ENCODE data around the gene CSN1S1.
"Not testable (repeated sequence)": the region's sequence is repeated elsewhere in the genome, so short reads cannot be mapped to it uniquely, and the experiment has no call there.

The CSN1S1 gene, protein sequence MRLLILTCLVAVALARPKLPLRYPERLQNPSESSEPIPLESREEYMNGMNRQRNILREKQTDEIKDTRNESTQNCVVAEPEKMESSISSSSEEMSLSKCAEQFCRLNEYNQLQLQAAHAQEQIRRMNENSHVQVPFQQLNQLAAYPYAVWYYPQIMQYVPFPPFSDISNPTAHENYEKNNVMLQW

GRCh38 chr4:69930768-69931167 lies at the start of gene CSN1S1:
TSS of gene CSN1S1 (plus strand) at chr4:69931068. CDS start at chr4:69932556, 1,488 bp downstream.
- DNase-seq (ENCODE audit: low read depth), result no peak

GRCh38 chr4:69881173-69881773 lies 49.6 kb upstream of the CSN1S1 start:
- DNase-seq (ENCODE audit: low read depth), result no peak

DNA sequence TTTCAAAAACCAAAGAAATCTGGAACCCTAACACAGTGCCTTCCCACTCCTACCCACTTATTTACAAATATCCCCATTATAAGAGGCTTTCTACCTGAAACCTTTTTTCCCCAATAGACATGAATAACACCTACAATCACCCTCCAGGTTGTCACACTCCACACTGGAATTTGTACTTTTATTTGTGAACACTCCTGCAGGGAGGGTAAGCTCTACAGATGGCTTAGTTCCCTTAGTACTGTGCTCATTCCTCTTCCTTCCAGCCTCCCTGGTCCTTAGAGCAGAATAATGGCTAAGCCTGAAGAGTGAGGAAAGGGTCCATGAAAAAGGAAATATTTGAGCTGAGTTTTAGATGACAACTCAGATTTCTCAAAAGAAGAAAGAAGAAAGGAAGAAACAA lies 48.7 kb upstream of the CSN1S1 start:
- DNase-seq (ENCODE audit: low read depth), result no peak

DNA sequence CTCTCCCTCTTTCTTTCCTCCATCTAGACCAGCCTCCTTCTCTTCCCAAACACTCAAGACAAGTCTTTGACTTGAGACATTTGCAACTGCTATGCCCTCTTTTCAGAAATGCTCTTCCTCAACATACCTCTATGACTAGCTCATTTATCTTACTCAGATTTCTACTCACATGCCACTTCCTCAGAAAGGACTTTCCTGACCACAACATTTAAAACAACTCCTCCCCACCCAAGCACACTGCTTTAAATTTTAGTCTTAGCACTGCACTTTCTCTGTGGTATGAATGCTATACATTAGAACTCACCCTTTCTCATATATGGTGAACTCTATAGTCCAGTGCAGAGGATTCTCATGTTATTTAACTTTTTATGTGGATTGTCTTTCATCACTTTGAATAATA lies 42.5 kb upstream of the CSN1S1 start:
- DNase-seq (ENCODE audit: low read depth), result no peak

DNA sequence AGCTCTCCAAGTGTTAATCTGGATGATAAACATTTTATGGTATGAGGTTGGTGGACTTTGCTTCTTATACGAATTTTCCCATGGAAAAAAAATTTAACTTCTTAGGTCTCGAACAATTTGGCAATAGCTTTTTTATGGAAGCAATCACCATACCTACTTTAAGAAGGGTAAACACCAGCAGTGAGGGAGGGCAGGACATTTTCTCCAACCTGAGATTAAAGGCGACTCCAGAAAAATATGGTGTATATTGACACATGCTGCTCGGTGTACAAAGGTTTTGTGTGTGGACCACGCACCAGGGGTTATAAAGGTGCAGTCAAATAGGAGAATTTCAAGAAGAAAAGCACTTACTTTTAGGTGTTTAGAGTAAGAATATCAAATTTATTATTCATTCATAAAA lies 36.7 kb upstream of the CSN1S1 start:
- no peak for DNase-seq (ENCODE audit: low read depth)

DNA sequence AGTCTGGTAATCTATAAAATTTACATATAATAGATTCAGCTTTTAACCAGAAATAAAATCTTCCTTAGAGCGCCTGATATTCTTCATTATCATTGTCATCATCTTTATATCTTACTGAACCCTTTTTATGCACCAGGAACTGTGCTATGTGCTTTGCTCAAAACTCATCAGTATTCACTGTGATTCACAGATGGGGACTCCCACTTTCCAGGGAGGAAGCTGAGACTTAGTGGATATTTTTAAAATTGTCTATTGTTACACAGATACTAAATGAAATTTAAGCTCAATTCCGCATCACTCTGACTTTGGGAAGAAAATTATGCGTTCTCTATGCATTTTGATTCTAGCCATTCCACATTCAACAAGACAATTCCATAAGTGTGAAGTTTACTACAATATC lies 36.1 kb upstream of the CSN1S1 start:
- DNase-seq (ENCODE audit: low read depth), result no peak

DNA sequence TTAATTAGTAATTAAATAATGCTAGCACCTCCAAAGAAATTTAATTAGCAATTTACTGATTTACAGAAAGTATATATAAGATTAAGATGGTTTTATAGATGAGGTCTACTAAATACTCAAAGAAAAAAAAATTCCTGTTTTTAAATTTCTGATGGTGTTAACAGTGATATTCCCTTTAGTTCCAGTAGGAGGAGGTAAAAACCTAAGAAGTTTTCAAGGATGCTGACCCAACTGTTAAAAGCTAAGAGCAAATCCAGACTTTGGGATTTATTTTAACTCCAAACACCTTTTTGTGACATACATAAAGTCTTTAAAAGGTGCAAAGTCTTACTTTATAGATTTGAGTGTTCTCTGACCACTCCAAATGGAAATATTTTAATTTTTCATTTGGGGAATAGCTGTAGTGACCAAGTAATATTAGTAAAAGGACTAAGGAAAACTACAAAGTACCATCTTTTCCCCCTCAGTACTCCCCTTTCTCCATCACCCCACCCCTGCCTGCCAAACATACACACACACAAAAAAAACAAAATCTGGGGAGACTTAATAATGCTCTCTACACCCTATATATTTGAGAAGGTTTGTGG lies 34.2 kb upstream of the CSN1S1 start:
- DNase-seq (ENCODE audit: low read depth), result no peak

- no peak for DNase-seq (ENCODE audit: low read depth)
These were observed 23.7 kb upstream of the CSN1S1 start for GRCh38 chr4:69907151-69907550.

- DNase-seq (ENCODE audit: low read depth), result no peak
These were observed 21.7 kb upstream of the CSN1S1 start for GRCh38 chr4:69909195-69909594.

GRCh38 chr4:69910016-69910782 lies 20.7 kb upstream of the CSN1S1 start:
- no peak for DNase-seq (ENCODE audit: low read depth)

- DNase-seq (ENCODE audit: low read depth), result no peak
These were observed 10.0 kb upstream of the CSN1S1 start for GRCh38 chr4:69920874-69921273.

- not testable (repeated sequence) for DNase-seq (ENCODE audit: low read depth)
These were observed 7.0 kb upstream of the CSN1S1 start for GRCh38 chr4:69923782-69924410.

DNA sequence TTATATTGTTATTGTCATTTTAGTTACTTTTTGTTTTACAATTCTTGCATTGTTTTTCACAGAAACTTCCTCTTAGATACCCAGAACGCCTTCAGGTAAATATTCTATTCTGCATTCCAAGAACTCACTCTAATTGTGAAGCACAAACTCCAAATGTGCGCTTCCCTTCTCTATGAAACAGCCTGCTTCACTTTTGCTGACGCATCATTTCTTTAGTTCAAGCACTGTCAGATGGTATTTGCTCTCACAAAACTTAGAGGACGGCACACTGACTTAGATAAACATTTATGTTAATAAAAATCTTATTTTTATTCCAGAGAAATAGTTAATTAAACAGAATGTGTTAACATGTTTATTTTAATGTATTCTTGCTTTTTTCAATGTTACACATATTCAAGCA lies 3.3 kb downstream of the CSN1S1 start:
- no peak for DNase-seq (ENCODE audit: low read depth)

DNA sequence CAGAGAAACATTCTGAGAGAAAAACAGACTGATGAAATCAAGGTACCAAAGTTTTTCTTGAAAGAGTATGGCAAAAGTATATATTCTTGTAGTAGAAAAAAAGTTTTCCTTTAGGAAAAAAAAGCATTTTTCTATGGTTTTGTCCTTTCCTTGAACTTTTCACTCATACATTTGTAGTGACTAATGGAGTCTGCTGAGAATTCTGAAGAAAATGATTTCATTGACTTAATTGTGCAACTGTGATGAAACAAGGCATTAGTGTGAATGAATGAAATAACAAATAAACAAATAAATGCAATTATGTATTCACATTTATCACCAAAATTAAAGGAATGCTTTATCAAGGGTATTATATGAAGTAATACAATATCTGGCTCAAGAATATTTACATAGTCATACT lies 5.7 kb downstream of the CSN1S1 start:
- no peak for DNase-seq (ENCODE audit: low read depth)

DNA sequence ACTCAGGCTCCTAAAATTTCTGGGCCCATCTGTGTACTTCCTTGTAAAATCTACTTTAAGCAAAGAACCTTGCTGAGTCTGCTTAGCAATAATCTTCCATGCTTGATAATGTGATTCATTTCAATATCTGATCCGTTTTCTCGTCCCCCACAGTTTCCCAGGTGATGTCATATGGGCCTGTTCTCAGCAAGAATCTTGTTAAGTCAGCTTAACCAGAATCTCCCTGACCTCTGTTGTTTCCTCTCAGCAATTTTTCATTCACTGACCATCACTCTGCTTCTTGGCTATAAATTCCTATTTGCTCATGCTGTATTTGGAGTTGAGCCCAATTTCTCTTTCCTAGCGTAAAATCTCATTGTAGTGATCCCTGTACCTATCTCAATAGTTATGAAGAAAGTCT lies 20.7 kb downstream of the CSN1S1 start:
- DNase-seq (ENCODE audit: low read depth), result no peak

- DNase-seq (ENCODE audit: low read depth), result no peak
These were observed 26.3 kb downstream of the CSN1S1 start for GRCh38 chr4:69957209-69957608.

DNA sequence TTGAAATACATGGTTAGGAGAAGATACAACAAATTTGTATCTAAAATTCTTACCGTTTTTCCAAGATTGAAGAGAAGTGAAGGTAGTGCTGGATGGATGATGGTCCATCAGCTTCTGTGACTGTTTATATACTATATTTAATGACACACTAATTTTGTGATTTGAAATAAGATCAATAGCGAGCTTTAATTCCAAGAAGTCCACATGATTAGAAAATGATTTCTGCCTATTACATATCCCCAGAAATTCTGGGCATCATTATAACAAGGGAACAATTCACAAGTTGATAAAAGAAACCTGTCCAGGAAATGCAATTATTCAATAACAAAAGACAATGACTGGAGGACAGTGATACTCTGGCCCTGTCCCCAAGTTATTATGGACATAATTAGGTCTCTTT lies 34.8 kb downstream of the CSN1S1 start, which contains the start of gene CSN2:
Gene CSN2 (minus strand): TSS at position 101 of the 400 bp plus-strand sequence. CDS start 4,733 bp downstream, outside the sequence.
- no peak for DNase-seq (ENCODE audit: low read depth)

GRCh38 chr4:69970071-69970470 lies 39.2 kb downstream of the CSN1S1 start:
- no peak for DNase-seq (ENCODE audit: low read depth)

DNA sequence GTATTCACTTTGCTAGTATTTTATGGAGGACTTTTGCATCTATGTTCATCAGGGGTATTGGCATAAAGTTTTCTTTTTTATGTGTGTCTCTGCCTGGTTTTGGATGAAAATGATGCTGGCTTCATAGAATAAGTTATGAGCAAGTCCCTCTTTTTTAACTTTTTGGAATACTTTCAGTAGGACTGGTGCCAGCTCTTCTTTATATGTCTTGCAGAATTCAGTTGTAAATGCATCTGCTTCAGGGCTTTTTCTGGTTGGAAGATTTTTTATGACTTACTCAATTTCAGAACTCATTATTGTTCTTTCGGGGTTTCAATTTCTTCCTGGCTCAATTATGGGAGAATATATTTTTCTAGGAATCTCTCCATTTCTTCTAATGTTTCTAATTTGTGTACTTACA lies 43.8 kb downstream of the CSN1S1 start:
- DNase-seq (ENCODE audit: low read depth), result no peak

DNA sequence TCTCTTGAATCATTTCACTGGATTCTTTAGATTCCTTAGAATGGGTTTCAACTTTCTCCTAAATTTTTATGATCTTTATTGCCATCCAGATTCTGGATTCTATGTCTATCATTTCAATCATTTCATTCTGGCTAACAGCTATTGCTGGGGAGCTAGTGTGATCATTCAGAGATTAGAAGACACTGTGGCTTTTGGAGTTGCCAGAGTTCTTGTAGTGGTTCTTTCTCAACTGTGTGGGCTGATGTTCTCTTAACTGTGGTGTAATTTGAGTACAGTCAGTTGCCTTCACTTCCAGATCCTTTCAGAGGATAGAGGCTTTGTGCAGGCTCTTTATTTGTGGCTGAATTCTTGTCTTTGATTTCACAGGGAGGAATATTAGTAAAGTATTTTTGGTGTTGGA lies 46.7 kb downstream of the CSN1S1 start:
- DNase-seq (ENCODE audit: low read depth), result no peak

GRCh38 chr4:69984030-69984443 lies 53.2 kb downstream of the CSN1S1 start:
- no peak for DNase-seq (ENCODE audit: low read depth)

DNA sequence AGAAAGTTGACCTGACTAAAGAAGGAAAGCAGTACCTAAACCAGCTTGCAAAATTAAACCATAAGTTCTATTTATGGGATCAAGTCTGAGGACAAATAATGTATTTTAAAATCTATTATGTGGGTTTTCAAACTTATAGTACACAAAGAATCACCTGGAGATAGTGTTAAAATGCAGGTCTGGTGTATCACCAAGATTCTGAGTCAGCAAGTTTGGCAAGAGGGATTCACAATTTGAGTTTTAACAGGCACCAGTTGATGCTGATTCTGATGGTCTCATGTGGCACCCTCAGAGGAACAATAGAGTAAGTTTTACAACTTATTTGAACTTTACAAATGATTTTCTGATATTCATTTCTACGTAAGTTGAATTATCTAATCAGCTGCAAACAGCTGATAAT lies 55.8 kb downstream of the CSN1S1 start:
- DNase-seq (ENCODE audit: low read depth), result no peak

Measured in activated T-cell treated with anti-CD3 and anti-CD28 coated beads for 24 hours (primary cell).